Parathyroid adenoma (tissue), 2 donors: Measurements from ENCODE around the gene IREB2.
"Not testable (repeated sequence)": the region's sequence is repeated elsewhere in the genome, so short reads cannot be mapped to it uniquely, and the experiment has no call there.

Experiments used
- H2AFZ ChIP-seq: fragments of 300-600 bp; sonication (generic); one replicate; pipeline ENCODE4 v1.7.0; 2017; ENCODE audit warnings: antibody characterized with exemption, mild to moderate bottlenecking
- H3K27ac ChIP-seq: fragments of 300-600 bp; sonication (generic); one replicate; pipeline ENCODE4 v1.7.0; 2017
- H3K27me3 ChIP-seq: fragments of 300-600 bp; sonication (generic); one replicate; pipeline ENCODE4 v1.7.0; 2017; ENCODE audit warnings: low read length; ENCODE audit not compliant: control insufficient read depth, insufficient read depth
- H3K36me3 ChIP-seq: fragments of 300-600 bp; sonication (generic); one replicate; pipeline ENCODE4 v1.7.0; 2017; ENCODE audit warnings: low read length; ENCODE audit not compliant: control insufficient read depth, insufficient read depth
- H3K4me1 ChIP-seq: fragments of 300-600 bp; sonication (generic); one replicate; pipeline ENCODE4 v1.7.0; 2017; ENCODE audit warnings: control low read depth
- H3K4me2 ChIP-seq: fragments of 300-600 bp; sonication (generic); one replicate; pipeline ENCODE4 v1.7.0; 2017; ENCODE audit warnings: low read length
- H3K4me3 ChIP-seq: fragments of 300-600 bp; sonication (generic); one replicate; pipeline ENCODE4 v1.7.0; 2017; ENCODE audit warnings: low read depth, low read length
- H3K79me2 ChIP-seq: fragments of 300-600 bp; sonication (generic); one replicate; pipeline ENCODE4 v1.7.0; 2017; ENCODE audit warnings: control low read depth
- H3K9ac ChIP-seq: fragments of 300-600 bp; sonication (generic); one replicate; pipeline ENCODE4 v1.7.0; 2017; ENCODE audit warnings: mild to moderate bottlenecking
- H3K9me3 ChIP-seq: fragments of 300-600 bp; sonication (generic); one replicate; pipeline ENCODE4 v1.7.0; 2017; ENCODE audit warnings: low read length; ENCODE audit not compliant: control insufficient read depth
- TF ChIP-seq, protein P1 (sequence below): fragments of 300-600 bp; sonication (generic); IDR thresholded peaks from one replicate; pipeline ENCODE4 v1.7.0; 2017; ENCODE audit warnings: antibody characterized with exemption, mild to moderate bottlenecking
- donor health status: primary hyperparathyroidism.

IREB2 gene

DNA sequence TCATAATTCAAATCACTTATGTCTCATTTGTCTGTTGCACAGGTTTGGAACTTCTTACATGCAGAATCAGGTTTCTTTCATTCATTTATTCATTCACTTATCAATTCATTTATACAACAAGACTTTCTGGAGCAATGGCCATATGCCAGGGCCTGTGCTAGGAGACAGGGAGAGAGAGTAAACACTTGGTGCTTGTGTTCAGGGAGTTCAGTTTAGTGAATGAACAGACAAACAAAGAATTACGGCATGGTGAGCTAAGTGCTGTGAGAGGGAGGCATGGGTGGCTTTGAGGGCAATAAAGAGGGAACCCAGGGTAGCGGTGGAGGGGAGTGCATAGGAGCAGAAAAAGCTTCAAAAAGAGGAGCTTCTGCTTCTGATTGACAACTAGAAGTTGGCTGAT is 8.5 kb upstream of the IREB2 start:
- no peaks in the 10 kb centered on the region for H3K36me3 ChIP-seq
- H3K4me1 ChIP-seq = no peaks in the 10 kb centered on the region
- H3K9me3 ChIP-seq = no peaks in the 10 kb centered on the region
- no peaks in the 10 kb centered on the region for H3K79me2 ChIP-seq
- no peak overlapping the region for H2AFZ ChIP-seq
- no peak overlapping the region for H3K4me3 ChIP-seq
- TF ChIP-seq, protein P1, sequence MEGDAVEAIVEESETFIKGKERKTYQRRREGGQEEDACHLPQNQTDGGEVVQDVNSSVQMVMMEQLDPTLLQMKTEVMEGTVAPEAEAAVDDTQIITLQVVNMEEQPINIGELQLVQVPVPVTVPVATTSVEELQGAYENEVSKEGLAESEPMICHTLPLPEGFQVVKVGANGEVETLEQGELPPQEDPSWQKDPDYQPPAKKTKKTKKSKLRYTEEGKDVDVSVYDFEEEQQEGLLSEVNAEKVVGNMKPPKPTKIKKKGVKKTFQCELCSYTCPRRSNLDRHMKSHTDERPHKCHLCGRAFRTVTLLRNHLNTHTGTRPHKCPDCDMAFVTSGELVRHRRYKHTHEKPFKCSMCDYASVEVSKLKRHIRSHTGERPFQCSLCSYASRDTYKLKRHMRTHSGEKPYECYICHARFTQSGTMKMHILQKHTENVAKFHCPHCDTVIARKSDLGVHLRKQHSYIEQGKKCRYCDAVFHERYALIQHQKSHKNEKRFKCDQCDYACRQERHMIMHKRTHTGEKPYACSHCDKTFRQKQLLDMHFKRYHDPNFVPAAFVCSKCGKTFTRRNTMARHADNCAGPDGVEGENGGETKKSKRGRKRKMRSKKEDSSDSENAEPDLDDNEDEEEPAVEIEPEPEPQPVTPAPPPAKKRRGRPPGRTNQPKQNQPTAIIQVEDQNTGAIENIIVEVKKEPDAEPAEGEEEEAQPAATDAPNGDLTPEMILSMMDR = no peak
- H3K27me3 ChIP-seq = no peaks in the 10 kb centered on the region
- H3K9ac ChIP-seq = no peak overlapping the region
- H3K4me2 ChIP-seq = no peak overlapping the region
- no peak overlapping the region for H3K27ac ChIP-seq

DNA sequence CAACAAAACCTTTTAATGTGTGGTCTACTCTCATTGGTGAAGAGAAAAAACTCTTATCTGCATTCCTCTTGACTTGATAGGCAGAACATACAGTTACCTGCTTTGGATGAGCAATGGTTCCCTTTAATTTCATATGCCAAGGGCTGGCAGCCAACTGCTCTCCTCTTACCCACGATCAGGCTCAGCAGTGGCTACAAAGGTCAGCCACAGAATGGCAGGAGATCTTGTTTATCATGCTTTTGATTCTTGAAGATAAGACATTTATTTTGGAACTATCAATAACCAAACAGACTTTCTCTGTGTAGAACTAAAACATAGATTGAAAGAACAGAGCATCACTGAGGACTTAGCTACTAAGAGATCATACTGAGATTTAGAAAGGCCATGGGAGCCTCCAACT is 6.1 kb upstream of the IREB2 start:
- Histone ChIP-seq H3K79me2 (no peaks in the 10 kb centered on the region), H2AFZ (no peak overlapping the region), H3K27ac (no peak overlapping the region), H3K4me1 (no peaks in the 10 kb centered on the region), H3K27me3 (no peaks in the 10 kb centered on the region), H3K4me2 (no peak overlapping the region), H3K9me3 (no peaks in the 10 kb centered on the region), H3K9ac (no peak overlapping the region), H3K4me3 (no peak overlapping the region), H3K36me3 (no peaks in the 10 kb centered on the region)
- TF ChIP-seq, protein P1 = no peak

DNA sequence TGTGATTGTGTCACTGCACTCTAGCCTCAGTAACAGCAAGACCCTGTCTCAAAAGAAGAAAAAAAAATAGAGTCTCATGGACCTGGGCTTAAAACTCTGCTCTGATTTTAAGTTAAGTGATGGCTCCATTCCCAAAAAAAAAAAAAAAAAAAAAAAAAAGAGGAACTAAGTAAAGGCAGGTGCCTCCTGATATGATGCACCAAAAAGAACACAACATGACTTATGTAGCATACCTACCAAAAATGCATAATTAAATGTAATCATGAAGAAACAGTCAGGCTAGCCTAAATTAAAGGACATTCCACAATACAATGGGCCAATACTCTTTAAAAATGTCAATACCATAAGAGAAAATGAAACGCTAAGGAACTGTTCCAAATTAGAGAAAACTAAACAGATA is 5.4 kb upstream of the IREB2 start:
- H3K9me3 ChIP-seq = no peaks in the 10 kb centered on the region
- no peaks in the 10 kb centered on the region for H3K27me3 ChIP-seq
- no peak overlapping the region for H3K27ac ChIP-seq
- no peak overlapping the region for H3K9ac ChIP-seq
- H3K79me2 ChIP-seq = no peaks in the 10 kb centered on the region
- H3K36me3 ChIP-seq = no peaks in the 10 kb centered on the region
- no peak overlapping the region for H3K4me2 ChIP-seq
- no peaks in the 10 kb centered on the region for H3K4me1 ChIP-seq
- H2AFZ ChIP-seq = no peak overlapping the region
- no peak overlapping the region for H3K4me3 ChIP-seq
- TF ChIP-seq, protein P1 = no peak

DNA sequence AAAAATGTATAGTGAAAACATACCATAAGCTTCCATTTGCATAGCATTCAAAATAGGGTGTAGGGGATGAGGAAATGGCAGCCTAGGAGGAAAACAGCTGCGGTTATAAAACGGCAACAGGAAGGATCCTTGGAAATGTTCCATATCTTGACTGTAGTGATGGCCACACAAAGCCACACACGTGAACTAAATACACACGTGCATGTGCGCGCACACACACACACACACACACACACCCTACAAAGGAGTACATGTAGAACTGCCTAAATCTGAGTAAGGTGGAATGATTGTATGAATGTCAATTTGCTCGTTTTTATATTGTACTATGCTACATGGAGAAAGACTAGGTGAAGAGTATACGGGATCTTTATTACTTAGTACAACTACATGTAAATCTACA is 3.9 kb upstream of the IREB2 start:
- TF ChIP-seq, protein P1 = no peak
- Histone ChIP-seq H3K9me3 (no peaks in the 10 kb centered on the region), H3K27me3 (no peaks in the 10 kb centered on the region), H2AFZ (no peak overlapping the region), H3K79me2 (no peaks in the 10 kb centered on the region), H3K9ac (no peak overlapping the region), H3K27ac (no peak overlapping the region), H3K4me3 (no peak overlapping the region), H3K4me1 (no peaks in the 10 kb centered on the region), H3K4me2 (no peak overlapping the region), H3K36me3 (no peaks in the 10 kb centered on the region)

DNA sequence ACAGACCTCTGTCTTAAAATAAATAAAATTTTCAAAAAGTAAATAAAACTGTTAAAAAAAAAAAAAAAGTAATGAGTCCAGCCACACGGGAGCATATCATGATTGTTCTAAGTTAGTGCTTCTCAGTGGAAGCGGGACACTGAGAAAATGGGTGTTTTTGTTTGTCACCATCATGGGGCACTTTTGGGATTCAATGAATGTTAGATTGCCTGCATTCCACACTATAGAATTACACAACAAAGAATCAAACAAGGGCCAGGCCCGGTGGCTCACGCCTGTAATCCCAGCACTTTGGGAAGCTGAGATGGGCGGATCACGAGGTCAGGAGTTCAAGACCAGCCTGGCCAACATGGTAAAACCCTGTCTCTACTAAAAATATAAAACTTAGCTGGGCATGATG is 3.3 kb upstream of the IREB2 start:
- H3K4me3 ChIP-seq, H2AFZ ChIP-seq, H3K27ac ChIP-seq, H3K27me3 ChIP-seq, H3K9ac ChIP-seq, H3K36me3 ChIP-seq, H3K79me2 ChIP-seq, H3K4me1 ChIP-seq, H3K4me2 ChIP-seq, H3K9me3 ChIP-seq: not testable (repeated sequence)
